IPS-15b (cell line): Measurements from ENCODE around the gene CLDN4.
A peak's percentile ranks its signal among the peaks of the same experiment; 100 is the strongest.
"Not testable (repeated sequence)": the region's sequence is repeated elsewhere in the genome, so short reads cannot be mapped to it uniquely, and the experiment has no call there.

Source experiments
- H3K27me3 ChIP-seq: one replicate; pipeline ENCODE4 v1.6.1; 2013; ENCODE audit warnings: low read length; ENCODE audit not compliant: control insufficient read depth, insufficient read depth
- H3K36me3 ChIP-seq: one replicate; pipeline ENCODE4 v1.6.1; 2013; ENCODE audit warnings: low read length; ENCODE audit not compliant: control insufficient read depth, insufficient read depth
- H3K4me1 ChIP-seq: one replicate; pipeline ENCODE4 v1.6.1; 2013; ENCODE audit warnings: mild to moderate bottlenecking, low read length; ENCODE audit not compliant: control insufficient read depth, insufficient read depth
- H3K4me3 ChIP-seq: one replicate; pipeline ENCODE4 v1.5.1; 2013; ENCODE audit warnings: low read depth, low read length
- H3K9ac ChIP-seq: one replicate; pipeline ENCODE4 v1.6.1; 2013; ENCODE audit warnings: low read depth, mild to moderate bottlenecking, low read length
- H3K9me3 ChIP-seq: one replicate; pipeline ENCODE4 v1.6.1; 2013; ENCODE audit warnings: mild to moderate bottlenecking, low read length; ENCODE audit not compliant: control insufficient read depth, insufficient read depth

The CLDN4 gene

DNA sequence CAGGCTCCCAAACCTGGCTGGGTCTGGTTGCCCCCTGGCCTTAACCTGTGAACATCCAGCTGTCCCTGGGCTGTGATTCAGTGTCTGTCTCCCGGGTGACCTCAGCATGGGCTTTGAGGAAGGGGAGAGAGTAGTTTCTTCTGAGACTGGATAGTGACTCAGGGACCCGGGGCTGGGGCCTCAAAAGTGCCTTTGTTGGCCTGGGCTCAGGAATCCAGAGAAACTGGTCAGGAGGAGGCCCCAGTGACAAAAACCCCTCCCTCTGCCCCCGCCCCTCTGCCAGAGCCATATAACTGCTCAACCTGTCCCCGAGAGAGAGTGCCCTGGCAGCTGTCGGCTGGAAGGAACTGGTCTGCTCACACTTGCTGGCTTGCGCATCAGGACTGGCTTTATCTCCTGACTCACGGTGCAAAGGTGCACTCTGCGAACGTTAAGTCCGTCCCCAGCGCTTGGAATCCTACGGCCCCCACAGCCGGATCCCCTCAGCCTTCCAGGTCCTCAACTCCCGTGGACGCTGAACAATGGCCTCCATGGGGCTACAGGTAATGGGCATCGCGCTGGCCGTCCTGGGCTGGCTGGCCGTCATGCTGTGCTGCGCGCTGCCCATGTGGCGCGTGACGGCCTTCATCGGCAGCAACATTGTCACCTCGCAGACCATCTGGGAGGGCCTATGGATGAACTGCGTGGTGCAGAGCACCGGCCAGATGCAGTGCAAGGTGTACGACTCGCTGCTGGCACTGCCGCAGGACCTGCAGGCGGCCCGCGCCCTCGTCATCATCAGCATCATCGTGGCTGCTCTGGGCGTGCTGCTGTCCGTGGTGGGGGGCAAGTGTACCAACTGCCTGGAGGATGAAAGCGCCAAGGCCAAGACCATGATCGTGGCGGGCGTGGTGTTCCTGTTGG is at the start of gene CLDN4:
Gene CLDN4 (plus strand): TSS at position 316 of the 903 bp plus-strand sequence. CDS start 206 bp downstream, at position 522.
- H3K9me3 ChIP-seq: no peaks in the 10 kb centered on the region
- no peaks in the 10 kb centered on the region for H3K27me3 ChIP-seq
- peak within 1 kb of the TSS; percentile 22 for H3K4me3 ChIP-seq
- H3K4me1 ChIP-seq: peaks cover 38% of the 10 kb centered on the region
- peak within 1 kb of the TSS; percentile 9 for H3K9ac ChIP-seq
- H3K36me3 ChIP-seq: no peaks in the 10 kb centered on the region

- Histone ChIP-seq H3K4me3 (no peak overlapping the region), H3K4me1 (no peaks in the 10 kb centered on the region), H3K36me3 (no peaks in the 10 kb centered on the region), H3K9ac (no peak overlapping the region), H3K9me3 (peaks cover 2% of the 10 kb centered on the region), H3K27me3 (no peaks in the 10 kb centered on the region)
Observed at GRCh38 chr7:73786588-73786987, 44.2 kb upstream of the CLDN4 start.

GRCh38 chr7:73787786-73788048 is 43.1 kb upstream of the CLDN4 start:
- not testable (repeated sequence) for H3K4me1 ChIP-seq, H3K36me3 ChIP-seq, H3K9me3 ChIP-seq, H3K4me3 ChIP-seq, H3K27me3 ChIP-seq, H3K9ac ChIP-seq

DNA sequence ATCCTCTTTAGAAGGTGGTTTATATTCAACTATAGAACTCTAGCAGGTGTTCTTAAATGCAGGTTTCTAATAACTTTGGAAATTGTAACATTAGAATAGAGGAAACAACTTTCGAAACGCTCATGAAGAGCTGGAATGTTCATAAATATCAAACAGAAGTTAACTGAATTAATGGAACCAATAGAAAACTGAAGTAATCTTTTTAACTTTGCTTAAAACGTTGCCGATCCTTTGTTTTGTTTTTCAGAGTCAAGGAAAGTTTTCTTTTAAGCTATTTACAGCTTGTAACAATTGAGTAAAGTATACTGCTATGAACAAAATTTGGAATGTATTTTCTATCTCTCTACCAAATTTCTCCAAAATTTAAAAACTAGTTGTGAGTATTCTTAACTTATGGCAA is 41.7 kb upstream of the CLDN4 start:
- Histone ChIP-seq H3K9ac (no peak overlapping the region), H3K4me1 (peaks cover 2% of the 10 kb centered on the region), H3K36me3 (no peaks in the 10 kb centered on the region), H3K9me3 (peaks cover 2% of the 10 kb centered on the region), H3K4me3 (no peak overlapping the region), H3K27me3 (no peaks in the 10 kb centered on the region)

GRCh38 chr7:73791170-73791690 is 39.6 kb upstream of the CLDN4 start:
- H3K4me1 ChIP-seq, H3K36me3 ChIP-seq, H3K9me3 ChIP-seq, H3K27me3 ChIP-seq, H3K4me3 ChIP-seq, H3K9ac ChIP-seq: not testable (repeated sequence)

- H3K9me3 ChIP-seq, H3K9ac ChIP-seq, H3K36me3 ChIP-seq, H3K27me3 ChIP-seq, H3K4me3 ChIP-seq, H3K4me1 ChIP-seq: not testable (repeated sequence)
Observed at GRCh38 chr7:73795188-73795587, 35.6 kb upstream of the CLDN4 start.

GRCh38 chr7:73796656-73797055 is 34.1 kb upstream of the CLDN4 start:
- H3K27me3 ChIP-seq, H3K9me3 ChIP-seq, H3K4me1 ChIP-seq, H3K4me3 ChIP-seq, H3K36me3 ChIP-seq, H3K9ac ChIP-seq: not testable (repeated sequence)

- not testable (repeated sequence) for H3K9ac ChIP-seq, H3K36me3 ChIP-seq, H3K4me1 ChIP-seq, H3K4me3 ChIP-seq, H3K9me3 ChIP-seq, H3K27me3 ChIP-seq
Observed at GRCh38 chr7:73797176-73797575, 33.6 kb upstream of the CLDN4 start.

DNA sequence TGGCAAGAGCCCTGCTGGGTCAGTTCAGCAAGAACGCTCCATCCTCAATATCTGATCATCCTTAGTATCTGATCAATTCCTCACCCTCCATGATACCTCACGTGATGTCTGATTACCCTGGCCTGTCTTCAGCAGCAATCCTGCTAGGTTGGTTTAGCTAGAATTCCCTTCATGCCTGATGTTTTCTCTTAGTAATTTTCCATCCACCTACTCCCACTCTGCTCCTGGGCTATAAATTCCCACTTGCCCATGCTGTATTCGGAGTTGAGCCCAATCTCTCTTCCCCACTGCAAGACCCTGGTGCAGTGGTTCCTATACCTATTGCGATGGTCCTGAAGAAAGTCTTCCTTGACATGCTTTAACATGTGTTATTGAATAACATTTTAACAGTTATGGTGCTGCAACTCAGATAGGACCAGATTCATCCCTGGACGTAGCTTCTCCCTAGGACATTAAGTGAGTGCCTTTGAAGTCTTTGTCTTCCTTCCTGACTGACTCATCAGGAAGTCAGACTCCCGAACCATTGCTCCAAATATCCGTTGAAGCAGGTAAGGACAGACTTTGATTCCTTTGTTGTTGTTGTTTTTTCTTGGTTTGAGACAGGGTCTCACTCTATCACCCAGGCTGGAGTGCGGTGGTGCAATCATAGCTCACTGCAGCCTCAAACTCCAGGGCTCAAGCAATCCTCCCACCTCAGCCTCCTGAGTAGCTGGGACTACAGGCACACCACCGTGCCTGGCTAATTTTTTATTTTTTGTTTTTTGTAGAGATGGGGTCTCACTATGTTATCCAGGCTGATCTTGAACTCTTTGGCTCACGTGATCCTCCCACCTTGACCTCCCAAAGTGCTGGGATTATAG is 31.3 kb upstream of the CLDN4 start:
- Histone ChIP-seq H3K4me3 (no peak overlapping the region), H3K9me3 (no peaks in the 10 kb centered on the region), H3K27me3 (no peaks in the 10 kb centered on the region), H3K9ac (no peak overlapping the region), H3K4me1 (no peaks in the 10 kb centered on the region), H3K36me3 (no peaks in the 10 kb centered on the region)

DNA sequence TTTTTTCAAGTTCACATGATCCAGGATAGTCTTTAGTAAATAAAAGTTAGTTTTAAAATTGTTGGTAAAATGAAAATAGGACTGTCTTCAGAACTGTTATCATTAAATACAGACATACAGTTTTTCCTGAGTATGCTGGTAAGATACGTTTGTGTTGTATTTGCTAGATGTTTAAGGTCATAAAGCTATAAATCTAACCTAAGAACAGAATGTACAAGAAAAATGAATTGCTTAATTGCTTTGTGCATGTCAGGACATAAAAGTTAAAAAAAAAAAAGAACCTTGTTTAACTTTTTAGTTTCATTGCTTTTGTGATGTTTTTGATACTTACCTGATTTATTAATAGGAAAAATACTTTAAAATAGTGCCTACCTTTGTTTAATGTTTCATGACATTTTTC is 29.2 kb upstream of the CLDN4 start:
- H3K4me1 ChIP-seq: no peaks in the 10 kb centered on the region
- H3K9me3 ChIP-seq: no peaks in the 10 kb centered on the region
- H3K9ac ChIP-seq: no peak overlapping the region
- no peaks in the 10 kb centered on the region for H3K27me3 ChIP-seq
- no peaks in the 10 kb centered on the region for H3K36me3 ChIP-seq
- H3K4me3 ChIP-seq: no peak overlapping the region

DNA sequence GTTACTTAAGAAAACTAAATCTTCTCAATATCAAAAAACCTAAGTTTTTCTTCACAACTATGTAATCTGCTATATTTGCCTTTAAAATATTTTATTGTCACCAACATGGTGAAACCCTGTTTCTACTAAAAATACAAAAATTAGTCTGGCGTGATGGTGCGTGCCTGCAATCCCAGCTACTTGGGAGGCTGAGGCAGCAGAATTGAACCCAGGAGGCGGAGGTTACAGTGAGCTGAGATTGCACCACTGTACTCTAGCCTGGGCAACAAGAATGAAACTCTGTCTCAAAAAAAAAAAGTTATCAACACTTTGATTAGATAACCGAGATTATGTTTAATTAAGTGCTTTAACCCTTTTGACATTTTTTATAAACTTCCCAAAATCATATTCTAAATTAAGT is 28.3 kb upstream of the CLDN4 start:
- no peaks in the 10 kb centered on the region for H3K9me3 ChIP-seq
- no peak overlapping the region for H3K4me3 ChIP-seq
- H3K27me3 ChIP-seq: no peaks in the 10 kb centered on the region
- no peaks in the 10 kb centered on the region for H3K36me3 ChIP-seq
- H3K4me1 ChIP-seq: no peaks in the 10 kb centered on the region
- H3K9ac ChIP-seq: no peak overlapping the region

GRCh38 chr7:73809467-73809951 is 21.3 kb upstream of the CLDN4 start:
- Histone ChIP-seq H3K4me3 (no peak overlapping the region), H3K27me3 (no peaks in the 10 kb centered on the region), H3K9ac (no peak overlapping the region), H3K9me3 (no peaks in the 10 kb centered on the region), H3K36me3 (no peaks in the 10 kb centered on the region), H3K4me1 (no peaks in the 10 kb centered on the region)
